ENCODE measurements around the gene SYT13.

The SYT13 gene

GRCh38 chr11:45275828-45276227 lies 10.3 kb downstream of the SYT13 start:
- TF ChIP-seq CTCF (IDR thresholded peaks at IDR 0.05) = no peak
- no peak for DNase-seq (ENCODE audit: low spot score)
- no peak overlapping the region for H3K27ac ChIP-seq
- H3K4me3 ChIP-seq = no peak overlapping the region

- no peak for TF ChIP-seq CTCF (IDR thresholded peaks at IDR 0.05)
- no peak overlapping the region for H3K4me3 ChIP-seq
- DNase-seq (ENCODE audit: low spot score) = no peak
- no peak overlapping the region for H3K27ac ChIP-seq
These were observed 11.9 kb downstream of the SYT13 start for GRCh38 chr11:45274206-45274605.

- no peak overlapping the region for H3K4me3 ChIP-seq
- no peak for TF ChIP-seq CTCF (IDR thresholded peaks at IDR 0.05)
- H3K27ac ChIP-seq = no peak overlapping the region
- no peak for DNase-seq (ENCODE audit: low spot score)
These were observed 12.6 kb downstream of the SYT13 start for GRCh38 chr11:45273509-45273908.

- Histone ChIP-seq H3K4me3 (no peak overlapping the region), H3K27ac (no peak overlapping the region)
- no peak for DNase-seq (ENCODE audit: low spot score)
- no peak for TF ChIP-seq CTCF (IDR thresholded peaks at IDR 0.05)
These were observed 13.4 kb downstream of the SYT13 start for GRCh38 chr11:45272701-45273100.

GRCh38 chr11:45270946-45271716 lies 15.0 kb downstream of the SYT13 start:
- H3K4me3 ChIP-seq = no peak overlapping the region
- TF ChIP-seq CTCF (IDR thresholded peaks at IDR 0.05) = no peak
- H3K27ac ChIP-seq = no peak overlapping the region
- no peak for DNase-seq (ENCODE audit: low spot score)

GRCh38 chr11:45269678-45270077 lies 16.5 kb downstream of the SYT13 start:
- no peak for DNase-seq (ENCODE audit: low spot score)
- no peak overlapping the region for H3K27ac ChIP-seq
- no peak for TF ChIP-seq CTCF (IDR thresholded peaks at IDR 0.05)
- no peak overlapping the region for H3K4me3 ChIP-seq

- no peak overlapping the region for H3K27ac ChIP-seq
- no peak overlapping the region for H3K4me3 ChIP-seq
- TF ChIP-seq CTCF (IDR thresholded peaks at IDR 0.05) = no peak
- no peak for DNase-seq (ENCODE audit: low spot score)
These were observed 18.4 kb downstream of the SYT13 start for GRCh38 chr11:45267652-45268299.
